ENCODE data around the gene MAGEF1.
A peak's percentile ranks its signal among the peaks of the same experiment; 100 is the strongest.

DNA sequence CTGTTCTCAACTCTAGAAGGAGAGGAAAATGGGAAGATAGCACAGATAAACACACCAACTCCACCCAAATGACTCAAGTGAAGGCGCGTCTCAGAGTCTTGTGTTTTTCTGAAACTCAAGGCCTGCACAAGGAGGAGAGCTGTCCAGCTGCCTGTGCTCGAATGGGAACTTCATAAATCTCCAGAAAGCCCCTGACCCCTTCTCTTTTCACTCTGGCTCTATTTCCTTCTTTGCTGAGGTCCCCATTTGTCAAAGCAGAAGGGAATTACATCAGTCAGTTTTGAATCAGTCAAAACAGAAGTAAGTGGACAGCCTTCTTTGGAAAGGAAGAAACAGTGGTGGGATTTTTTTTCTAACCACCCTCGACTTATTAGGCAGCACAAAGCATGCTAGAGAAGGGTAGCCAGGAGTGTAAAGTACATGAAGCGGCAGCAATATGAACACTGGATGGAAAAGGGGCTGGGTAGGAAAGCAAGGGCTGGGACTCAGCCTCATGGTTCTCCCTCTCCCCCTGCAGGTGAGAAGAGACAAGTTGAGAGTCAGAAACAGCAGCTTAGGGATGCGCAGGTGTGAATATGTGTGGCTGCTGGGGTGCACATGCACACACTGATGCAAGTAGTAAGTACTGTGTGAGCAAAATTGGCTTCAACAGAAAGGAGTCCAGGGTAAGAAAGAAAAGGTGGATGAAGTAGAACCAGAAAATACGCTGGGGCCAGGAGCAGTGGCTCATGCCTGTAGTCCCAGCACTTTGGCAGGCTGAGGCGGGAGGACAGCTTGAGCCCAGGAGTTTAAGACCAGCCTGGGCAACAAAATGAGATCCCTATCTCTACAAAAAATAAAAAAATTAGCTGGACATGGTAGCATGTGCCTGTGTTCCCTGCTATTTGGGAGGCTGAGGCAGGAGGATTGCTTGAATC, 36.6 kb upstream of the MAGEF1 start:
- peak; percentile 63 to 81 (median 69) for TF ChIP-seq CTCF (IDR thresholded peaks at IDR 0.05; ENCODE audit: control extremely low read depth in 1 of 3, insufficient read depth in 1 of 3, low read depth in 1 of 3, low read length in 3 of 3)
- no peak for TF ChIP-seq KDM5A (IDR thresholded peaks at IDR 0.05; ENCODE audit: low read length)
- TF ChIP-seq SP4 (IDR thresholded peaks at IDR 0.05; ENCODE audit: low read length), result no peak
- no peak for TF ChIP-seq SIN3A (conservative IDR thresholded peaks at IDR 0.05 in 1 of 2, IDR thresholded peaks at IDR 0.05 in 1 of 2; ENCODE audit: low read depth in 1 of 2, low read length in 2 of 2)
- peak; percentile 74 to 80 for TF ChIP-seq RAD21 (IDR thresholded peaks at IDR 0.05 in 1 of 2, conservative IDR thresholded peaks at IDR 0.05 in 1 of 2; ENCODE audit: low read depth in 2 of 2, low read length in 2 of 2)
